PC-3 (cell line): ENCODE data around the gene PPARG. TPM values are rescaled to one million over a fixed set of nuclear protein-coding genes. Genes with fewer than 3 reads are reported as not detected.

Source experiments
- ATAC-seq: fragments of 200-7000 bp; cut with Tn5 transposase; 2 replicates; pipeline ENCODE4 v1.9.1; 2020; ENCODE audit warnings: mild to moderate bottlenecking, moderate library complexity
- BruUV-seq: library from RNA; stranded (reverse); fragments of 400-500 nt; replicated peaks from 2 replicates; lab custom pipeline; 2021; lab: Mats Ljungman, UMichigan
- CTCF ChIA-PET: fragments of 300-600 bp; sonication (Branson Sonifier 250); formaldehyde crosslinking; loops from one replicate; lab custom pipeline; 2022; ENCODE audit warnings: antibody characterized with exemption; lab: Charles Lee
- POLR2A ChIA-PET: fragments of 300-600 bp; sonication (Branson Sonifier 250); formaldehyde crosslinking; loops from one replicate; lab custom pipeline; 2022; ENCODE audit warnings: antibody characterized with exemption; ENCODE audit not compliant: unreplicated experiment; lab: Charles Lee
- DNase-seq: peaks from one replicate; pipeline ENCODE4 v3.0.0-alpha.2; 2015
- H2AFZ ChIP-seq: fragments of 300-600 bp; sonication (generic); 2 replicates; pipeline ENCODE4 v1.6.0; 2016; ENCODE audit warnings: antibody characterized with exemption, low read length
- H3F3A ChIP-seq: fragments of 300-600 bp; sonication (generic); one replicate; pipeline ENCODE4 v1.6.0; 2017; ENCODE audit warnings: antibody characterized with exemption, low read length, control low read depth, mild to moderate bottlenecking; ENCODE audit not compliant: unreplicated experiment
- H3K27ac ChIP-seq: fragments of 300-600 bp; sonication (generic); 2 replicates; pipeline ENCODE4 v1.5.1; 2016; ENCODE audit warnings: mild to moderate bottlenecking, low read length
- H3K27me3 ChIP-seq: fragments of 300-600 bp; sonication (generic); 2 replicates; pipeline ENCODE4 v1.6.1; 2016; ENCODE audit warnings: low read length, mixed read lengths
- H3K36me3 ChIP-seq: fragments of 300-600 bp; sonication (generic); 2 replicates; pipeline ENCODE4 v1.6.1; 2016; ENCODE audit warnings: low read depth, mixed run types, low read length, mixed read lengths
- H3K4me1 ChIP-seq: fragments of 300-600 bp; sonication (generic); 2 replicates; pipeline ENCODE4 v1.5.1; 2016; ENCODE audit warnings: low read length; ENCODE audit not compliant: insufficient read depth
- H3K4me2 ChIP-seq: fragments of 300-600 bp; sonication (generic); 2 replicates; pipeline ENCODE4 v1.6.0; 2016; ENCODE audit warnings: low read length
- H3K4me3 ChIP-seq: fragments of 300-600 bp; sonication (generic); 2 replicates; pipeline ENCODE4 v1.5.1; 2016; ENCODE audit warnings: mild to moderate bottlenecking, low read length, mixed read lengths
- H3K79me2 ChIP-seq: fragments of 300-600 bp; sonication (generic); 2 replicates; pipeline ENCODE4 v1.6.1; 2017; ENCODE audit warnings: low read length, mixed read lengths
- H3K9ac ChIP-seq: fragments of 300-600 bp; sonication (generic); 2 replicates; pipeline ENCODE4 v1.6.0; 2016; ENCODE audit warnings: mild to moderate bottlenecking, low read length
- H3K9me2 ChIP-seq: fragments of 300-600 bp; sonication (generic); replicated peaks from 2 replicates; pipeline ENCODE4 v1.6.1; 2016; ENCODE audit warnings: mixed run types, low read length, mixed read lengths
- H3K9me3 ChIP-seq: fragments of 300-600 bp; sonication (generic); 2 replicates; pipeline ENCODE4 v1.6.1; 2016; ENCODE audit warnings: low read length, mixed read lengths
- H4K20me1 ChIP-seq: fragments of 300-600 bp; sonication (generic); 2 replicates; pipeline ENCODE4 v1.6.1; 2016; ENCODE audit warnings: low read length, mixed read lengths
- CTCF ChIP-seq: fragments of 300-600 bp; sonication (generic); conservative IDR thresholded peaks from 2 replicates; pipeline ENCODE4 v1.5.1; 2017; ENCODE audit warnings: antibody characterized with exemption, low read depth, mild to moderate bottlenecking, low read length
- EZH2 ChIP-seq: fragments of 300-600 bp; sonication (generic); IDR thresholded peaks from one replicate; pipeline ENCODE4 v1.6.1; 2017; ENCODE audit warnings: antibody characterized with exemption, mild to moderate bottlenecking, low read length; ENCODE audit not compliant: unreplicated experiment
- EZH2phosphoT487 ChIP-seq: fragments of 300-600 bp; sonication (generic); IDR thresholded peaks from 2 replicates; pipeline ENCODE4 v1.6.1; 2018; ENCODE audit warnings: mild to moderate bottlenecking, antibody characterized with exemption, low read length, borderline replicate concordance
- intact Hi-C: fragments of 100-400 bp; cut with micrococcal nuclease; formaldehyde crosslinking; loops from 2 replicates; pipeline ENCODE4 v1.9.0; 2023
- total RNA-seq: library from RNA; depleted of rRNA; stranded (reverse); fragments of >200 nt; gene quantifications from 2 replicates; pipeline ENCODE4 v1.2.3, GENCODE V29; 2014

PPARG gene
- total RNA-seq, 1 experiment from 2014 or later, result 250 TPM

GRCh38 chr3:12440927-12441714 lies 152.3 kb downstream of the PPARG start:
- BruUV-seq, result no TSS peak
- H3K79me2 ChIP-seq, result no peaks in the 10 kb centered on the region
- no peaks in the 10 kb centered on the region for H3K9me3 ChIP-seq
- no peak for TF ChIP-seq EZH2phosphoT487
- TF ChIP-seq CTCF, result no peak
- TF ChIP-seq EZH2, result no peak
- no peaks in the 10 kb centered on the region for H3K27me3 ChIP-seq
- no peaks in the 10 kb centered on the region for H3K36me3 ChIP-seq
- peak overlapping the region; percentile 98 for H3K27ac ChIP-seq
- no peak overlapping the region for H3K4me3 ChIP-seq
- no peak overlapping the region for H2AFZ ChIP-seq
- no peak for ATAC-seq
- peaks cover 49% of the 10 kb centered on the region for H3K4me1 ChIP-seq
- no peak for DNase-seq
- peaks cover 21% of the 10 kb centered on the region for H3F3A ChIP-seq
- no peak overlapping the region; the same call in 1 of the 2 replicates for H3K9ac ChIP-seq
- H3K9me2 ChIP-seq, result no peaks in the 10 kb centered on the region
- intact Hi-C loops, result no loop called here
- no peak overlapping the region for H3K4me2 ChIP-seq
- POLR2A ChIA-PET, result no interaction called here
- no peaks in the 10 kb centered on the region for H4K20me1 ChIP-seq
- CTCF ChIA-PET, result no interaction called here

- TF ChIP-seq CTCF, result no peak
- no peak for TF ChIP-seq EZH2phosphoT487
- TF ChIP-seq EZH2, result no peak
- no peaks in the 10 kb centered on the region for H3K9me2 ChIP-seq
- H4K20me1 ChIP-seq, result no peaks in the 10 kb centered on the region
- ChIA-PET POLR2A (interaction anchor here (1.2 kb wide), 1 partner anchor 27 kb away, joined by 5 read pairs; no protein-coding TSS in a partner anchor), CTCF (no interaction called here)
- H3K36me3 ChIP-seq, result no peaks in the 10 kb centered on the region
- H3K27ac ChIP-seq, result peak overlapping the region; percentile 98
- H3K9me3 ChIP-seq, result no peaks in the 10 kb centered on the region
- H3K9ac ChIP-seq, result peak overlapping the region; percentile 93
- H3F3A ChIP-seq, result peaks cover 20% of the 10 kb centered on the region
- no TSS peak for BruUV-seq
- intact Hi-C loops, result no loop called here
- H3K79me2 ChIP-seq, result no peaks in the 10 kb centered on the region
- H2AFZ ChIP-seq, result no peak overlapping the region
- DNase-seq (peak; percentile 73), ATAC-seq (no peak)
- H3K27me3 ChIP-seq, result no peaks in the 10 kb centered on the region
- no peak overlapping the region for H3K4me2 ChIP-seq
- H3K4me3 ChIP-seq, result no peak overlapping the region
- H3K4me1 ChIP-seq, result peaks cover 35% of the 10 kb centered on the region
These were observed 154.0 kb downstream of the PPARG start for GRCh38 chr3:12442654-12443501.
